Measurements from ENCODE around the gene PET100.
A peak's percentile ranks its signal among the peaks of the same experiment; 100 is the strongest.

The PET100 gene

GRCh38 chr19:7633698-7634097 lies 4.1 kb downstream of the PET100 start, which contains the start of gene PCP2:
Gene PCP2 (minus strand): TSS chr19:7633719. CDS start chr19:7633457, 262 bp downstream.
- no peak for DNase-seq (ENCODE audit: low spot score)

GRCh38 chr19:7635670-7636069 lies 6.1 kb downstream of the PET100 start:
- DNase-seq (ENCODE audit: low spot score) = no peak

GRCh38 chr19:7636317-7636690 lies 6.7 kb downstream of the PET100 start:
- no peak for DNase-seq (ENCODE audit: low spot score)

GRCh38 chr19:7636691-7637373 lies 7.2 kb downstream of the PET100 start, which contains the start of gene STXBP2:
Gene STXBP2 (plus strand): TSS chr19:7637110. CDS start chr19:7637150, 40 bp downstream.
- peak; percentile 99 for DNase-seq (ENCODE audit: low spot score)

- no peak for DNase-seq (ENCODE audit: low spot score)
These were observed 8.0 kb downstream of the PET100 start for GRCh38 chr19:7637374-7638256.

GRCh38 chr19:7638802-7639465 lies 9.3 kb downstream of the PET100 start:
- no peak for DNase-seq (ENCODE audit: low spot score)

GRCh38 chr19:7639863-7640348 lies 10.3 kb downstream of the PET100 start:
- DNase-seq (ENCODE audit: low spot score) = no peak

- no peak for DNase-seq (ENCODE audit: low spot score)
These were observed 11.2 kb downstream of the PET100 start for GRCh38 chr19:7640803-7641202.

GRCh38 chr19:7641290-7642276 lies 12.0 kb downstream of the PET100 start:
- no peak for DNase-seq (ENCODE audit: low spot score)

GRCh38 chr19:7642295-7643030 lies 12.9 kb downstream of the PET100 start:
- no peak for DNase-seq (ENCODE audit: low spot score)

- no peak for DNase-seq (ENCODE audit: low spot score)
These were observed 13.4 kb downstream of the PET100 start for GRCh38 chr19:7643031-7643415.

GRCh38 chr19:7643629-7644549 lies 14.3 kb downstream of the PET100 start:
- DNase-seq (ENCODE audit: low spot score) = peak; percentile 64

GRCh38 chr19:7644550-7644877 lies 14.9 kb downstream of the PET100 start:
- no peak for DNase-seq (ENCODE audit: low spot score)

- DNase-seq (ENCODE audit: low spot score) = no peak
These were observed 15.6 kb downstream of the PET100 start for GRCh38 chr19:7645163-7645562.

- no peak for DNase-seq (ENCODE audit: low spot score)
These were observed 16.2 kb downstream of the PET100 start for GRCh38 chr19:7645656-7646425.

GRCh38 chr19:7646426-7646700 lies 16.8 kb downstream of the PET100 start:
- DNase-seq (ENCODE audit: low spot score) = no peak

- no peak for DNase-seq (ENCODE audit: low spot score)
These were observed 17.6 kb downstream of the PET100 start for GRCh38 chr19:7647156-7647555.

- no peak for DNase-seq (ENCODE audit: low spot score)
These were observed 18.8 kb downstream of the PET100 start for GRCh38 chr19:7648265-7649014.

Measured in iPS-NIHi11 (cell line).